ENCODE results near the gene ABCD1. TPM values are rescaled to one million over a fixed set of nuclear protein-coding genes. Genes with fewer than 3 reads are reported as not detected.

Gene ABCD1
- total and polyA plus RNA-seq, 9 of the 15 experiments (the other 6 are each of a cell fraction or from before 2014, with no cell fraction given), result 0.07 to 6.9 (median 2.2) TPM

GRCh38 chrX:153707406-153707805, 17.2 kb upstream of the ABCD1 start (continued):
- TF ChIP-seq RBBP5 (IDR thresholded peaks at IDR 0.05; ENCODE audit: borderline replicate concordance, insufficient read depth, low read length, poor library complexity, severe bottlenecking), result no peak
- TF ChIP-seq FOXK2 (conservative IDR thresholded peaks at IDR 0.05 in 1 of 2, IDR thresholded peaks at IDR 0.05 in 1 of 2; ENCODE audit: low read depth in 2 of 2), result no peak

DNA sequence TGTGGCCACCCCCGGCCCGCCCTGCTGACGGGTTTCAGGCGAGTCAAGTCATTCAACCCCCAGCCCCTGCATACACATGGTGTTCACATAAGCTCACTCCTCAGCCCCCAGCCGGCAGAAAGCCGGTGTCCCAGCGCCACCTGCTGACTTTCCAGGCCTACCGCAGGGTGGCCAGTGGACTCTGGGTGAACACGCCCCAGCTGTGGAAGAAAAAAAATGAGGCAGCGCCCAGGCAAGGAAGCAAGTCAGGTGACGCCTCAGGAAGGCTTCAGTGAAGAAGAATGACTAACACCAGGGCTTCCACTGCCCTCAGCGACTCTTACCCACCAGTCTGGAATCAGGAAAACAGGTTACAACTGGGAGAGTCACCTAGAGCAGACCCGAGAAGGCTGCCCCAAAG, 16.2 kb upstream of the ABCD1 start:
- Histone ChIP-seq H4K20me1 (replicated peaks; ENCODE audit: control insufficient read depth, insufficient read depth, low read length) (no peaks in the 10 kb centered on the region; the same call in 1 of the 2 replicates), H2AFZ (ENCODE audit: low read depth, low read length) (no peak overlapping the region), H3K36me3 (ENCODE audit: control insufficient read depth, insufficient read depth, low read length) (peaks cover 77% of the 10 kb centered on the region; the same call in 2 of the 3 replicates), H3K9me3 (replicated peaks; ENCODE audit: control insufficient read depth, insufficient read depth, low read depth, low read length) (no peaks in the 10 kb centered on the region), H3K9ac (ENCODE audit: insufficient read depth in 1 of 2, low read depth in 2 of 2, low read length in 2 of 2) (peak overlapping the region in 1 of 2 experiments; percentile 55; a peak in 2 of 4 replicates), H3K9me1 (ENCODE audit: control insufficient read depth, insufficient read depth, low read length) (peaks cover 3% of the 10 kb centered on the region), H3K4me2 (ENCODE audit: insufficient read depth, low read length) (peak overlapping the region; percentile 18; the same call in 1 of the 2 replicates), H3K27me3 (ENCODE audit: control insufficient read depth in 2 of 2, insufficient read depth in 2 of 2, low read length in 2 of 2) (no peaks in the 10 kb centered on the region), H3K4me1 (replicated peaks in 1 of 2; ENCODE audit: control insufficient read depth in 2 of 2, insufficient read depth in 2 of 2, low read length in 2 of 2) (peaks cover 3 to 13% of the 10 kb centered on the region in 2 experiments; a peak in 4 of 5 replicates), H3K27ac (ENCODE audit: extremely low read depth, low read depth, low read length) (peak overlapping the region; percentile 60; the same call in 2 of the 3 replicates), H3K79me2 (ENCODE audit: control insufficient read depth, insufficient read depth, low read length) (peaks cover 9% of the 10 kb centered on the region; the same call in 1 of the 3 replicates), H3K4me3 (no peak overlapping the region)
- WGBS (ENCODE audit: insufficient coverage, low coverage, missing lambda C conversion rate), result 23% methylated on average over 11 of the region's 13 CpGs
- peak; percentile 90 for FAIRE-seq
- intact Hi-C loops (cut with micrococcal nuclease), result loop anchor here (2.0 kb wide), 1 partner anchor 98 kb away; no protein-coding TSS in a partner anchor
- CTCF ChIA-PET (ENCODE audit: low intra/inter-chr PET ratio), result interaction anchor here (2.0 to 3.0 kb wide), 2 partner anchors 128 to 169 kb away, joined by 5 to 14 read pairs; no protein-coding TSS in a partner anchor
- POLR2A ChIA-PET, result interaction anchor here (0.7 to 1.6 kb wide), 7 partner anchors 10 to 967 kb away, joined by 3 to 6 read pairs (median 4); partner anchors contain the start of genes IDH3G and SSR4
- peak; percentile 50 to 89 (median 65) for DNase-seq (ENCODE audit: extremely low read depth in 1 of 4, low spot score in 3 of 4)
- peak; percentile 98 for ATAC-seq
- in situ Hi-C loops (cut with MboI), result no loop called here
- BruUV-seq (replicated peaks), result no TSS peak
- TF ChIP-seq NR3C1 (CRISPR knock-in tag; IDR thresholded peaks at IDR 0.05), result no peak
- no peak for TF ChIP-seq FOXA3 (CRISPR knock-in tag; conservative IDR thresholded peaks at IDR 0.05 in 1 of 2, IDR thresholded peaks at IDR 0.05 in 1 of 2)
- TF ChIP-seq NKRF (IDR thresholded peaks at IDR 0.05; ENCODE audit: borderline replicate concordance), result no peak
- no peak for TF ChIP-seq SUPT5H (IDR thresholded peaks at IDR 0.05)
- TF ChIP-seq ZNF696 (CRISPR knock-in tag; conservative IDR thresholded peaks at IDR 0.05), result no peak
- no peak for TF ChIP-seq ZNF239 (CRISPR knock-in tag; IDR thresholded peaks at IDR 0.05)
- TF ChIP-seq EP300 (IDR thresholded peaks at IDR 0.05; ENCODE audit: low read length), result no peak
- no peak for TF ChIP-seq HMG20A (CRISPR knock-in tag; conservative IDR thresholded peaks at IDR 0.05)
- TF ChIP-seq HOMEZ (CRISPR knock-in tag; IDR thresholded peaks at IDR 0.05), result no peak
- no peak for TF ChIP-seq ZNF431 (CRISPR knock-in tag; IDR thresholded peaks at IDR 0.05)
- no peak for TF ChIP-seq HMBOX1 (IDR thresholded peaks at IDR 0.05)
